ENCODE data around the gene ERGIC1.

DNA sequence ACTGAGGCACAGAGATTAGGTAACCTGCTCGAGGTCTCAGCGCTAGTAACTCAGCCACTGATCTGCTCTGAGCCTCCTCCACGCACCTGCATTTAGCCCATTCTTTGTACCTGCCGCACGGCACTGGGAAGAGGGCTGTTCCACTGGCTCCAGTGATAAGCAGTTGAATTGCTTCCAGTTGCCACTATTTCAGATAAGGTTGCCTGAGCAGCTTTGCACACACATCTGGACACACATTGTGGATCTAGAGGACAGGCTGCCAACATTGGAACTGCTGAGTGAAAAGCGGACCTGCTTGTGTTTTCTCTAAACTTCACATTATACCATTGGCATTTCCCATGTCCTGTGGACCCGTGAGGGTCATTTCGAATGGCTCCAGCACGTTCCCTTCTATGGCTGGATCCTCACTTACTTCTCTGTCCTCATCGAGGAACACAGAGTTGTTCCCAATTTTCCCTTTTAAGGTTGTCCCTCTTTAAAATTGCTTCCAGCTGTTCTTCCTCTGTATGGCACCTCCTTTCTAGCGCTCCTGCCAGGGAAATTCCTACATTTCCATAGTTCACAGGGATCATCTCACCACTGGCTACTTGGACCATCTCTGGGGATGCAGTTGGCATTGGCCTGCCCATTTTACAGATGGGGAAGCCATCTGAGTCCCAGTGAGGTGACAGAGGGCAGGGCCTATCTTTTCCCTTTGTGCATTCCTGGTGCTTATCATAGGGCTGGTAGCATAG lies 79.2 kb downstream of the ERGIC1 start:
- TF ChIP-seq, protein P1, sequence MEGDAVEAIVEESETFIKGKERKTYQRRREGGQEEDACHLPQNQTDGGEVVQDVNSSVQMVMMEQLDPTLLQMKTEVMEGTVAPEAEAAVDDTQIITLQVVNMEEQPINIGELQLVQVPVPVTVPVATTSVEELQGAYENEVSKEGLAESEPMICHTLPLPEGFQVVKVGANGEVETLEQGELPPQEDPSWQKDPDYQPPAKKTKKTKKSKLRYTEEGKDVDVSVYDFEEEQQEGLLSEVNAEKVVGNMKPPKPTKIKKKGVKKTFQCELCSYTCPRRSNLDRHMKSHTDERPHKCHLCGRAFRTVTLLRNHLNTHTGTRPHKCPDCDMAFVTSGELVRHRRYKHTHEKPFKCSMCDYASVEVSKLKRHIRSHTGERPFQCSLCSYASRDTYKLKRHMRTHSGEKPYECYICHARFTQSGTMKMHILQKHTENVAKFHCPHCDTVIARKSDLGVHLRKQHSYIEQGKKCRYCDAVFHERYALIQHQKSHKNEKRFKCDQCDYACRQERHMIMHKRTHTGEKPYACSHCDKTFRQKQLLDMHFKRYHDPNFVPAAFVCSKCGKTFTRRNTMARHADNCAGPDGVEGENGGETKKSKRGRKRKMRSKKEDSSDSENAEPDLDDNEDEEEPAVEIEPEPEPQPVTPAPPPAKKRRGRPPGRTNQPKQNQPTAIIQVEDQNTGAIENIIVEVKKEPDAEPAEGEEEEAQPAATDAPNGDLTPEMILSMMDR (IDR thresholded peaks at IDR 0.05; ENCODE audit: low read depth, low read length, poor library complexity, severe bottlenecking): no peak
- no peak for TF ChIP-seq EZH2phosphoT487 (IDR thresholded peaks at IDR 0.05; ENCODE audit: borderline replicate concordance, low read length)
